ENCODE data around the gene DIAPH2. TPM values are rescaled to one million over a fixed set of nuclear protein-coding genes. Genes with fewer than 3 reads are reported as not detected.

DIAPH2 gene
- total and polyA plus RNA-seq, 4 donors, result 7.2 to 57.6 (median 15.5) TPM

- H3K4me3 ChIP-seq, result no peak overlapping the region
- no peak for TF ChIP-seq CTCF (IDR thresholded peaks at IDR 0.05; ENCODE audit: control extremely low read depth, extremely low read depth)
- peaks cover 0 to 22% (median 2%) of the 10 kb centered on the region in 3 donors for H3K27me3 ChIP-seq (ENCODE audit: control insufficient read depth in 3 of 3, insufficient read depth in 3 of 3, low read length in 2 of 3)
- H3K4me1 ChIP-seq (ENCODE audit: control insufficient read depth in 5 of 5, insufficient read depth in 5 of 5, low read length in 5 of 5), result no peaks in the 10 kb centered on the region
- ATAC-seq (ENCODE audit: insufficient read depth, low FRiP score) (no peak), DNase-seq (no peak)
- H3K9ac ChIP-seq (ENCODE audit: insufficient read depth in 1 of 2, low read length in 2 of 2), result no peak overlapping the region
- 79 to 92% methylated on average over 1 of the region's 1 CpG for WGBS, 2 donors
- no peak overlapping the region for H3K27ac ChIP-seq (ENCODE audit: low read depth in 1 of 2, low read length in 1 of 2)
- H3K36me3 ChIP-seq (ENCODE audit: control insufficient read depth in 4 of 4, insufficient read depth in 4 of 4, low read length in 4 of 4), result no peaks in the 10 kb centered on the region
- no peaks in the 10 kb centered on the region for H3K9me3 ChIP-seq (ENCODE audit: control insufficient read depth in 4 of 4, insufficient read depth in 3 of 4, low read length in 3 of 4)
Measured at GRCh38 chrX:97224148-97224547, 539.5 kb downstream of the DIAPH2 start.

DNA sequence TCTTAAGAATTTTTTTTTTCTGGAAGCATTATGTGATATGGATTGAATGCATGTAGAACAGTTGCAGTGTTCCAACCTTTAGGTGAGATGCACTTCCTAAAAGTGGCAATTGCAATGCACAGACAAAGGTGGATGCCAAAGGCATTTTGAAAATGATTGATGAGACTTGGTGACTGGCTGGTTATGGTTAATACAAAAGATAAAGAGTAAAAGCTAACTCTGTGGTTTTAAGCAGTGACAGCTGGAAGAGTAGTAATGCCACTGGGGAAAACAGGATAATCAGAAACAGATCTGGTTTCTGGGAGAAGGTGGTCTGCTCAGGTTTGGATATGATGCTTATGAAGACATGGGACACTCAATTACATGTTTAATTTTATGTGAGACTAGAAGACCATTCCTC, 544.7 kb downstream of the DIAPH2 start:
- Histone ChIP-seq H3K27me3 (ENCODE audit: control insufficient read depth in 3 of 3, insufficient read depth in 3 of 3, low read length in 2 of 3) (peaks cover 0 to 17% (median 0%) of the 10 kb centered on the region in 3 donors), H3K27ac (ENCODE audit: low read depth in 1 of 2, low read length in 1 of 2) (no peak overlapping the region), H3K9me3 (ENCODE audit: control insufficient read depth in 4 of 4, insufficient read depth in 3 of 4, low read length in 3 of 4) (no peaks in the 10 kb centered on the region), H3K4me3 (no peak overlapping the region), H3K9ac (ENCODE audit: insufficient read depth in 1 of 2, low read length in 2 of 2) (no peak overlapping the region), H3K4me1 (ENCODE audit: control insufficient read depth in 5 of 5, insufficient read depth in 5 of 5, low read length in 5 of 5) (no peaks in the 10 kb centered on the region), H3K36me3 (ENCODE audit: control insufficient read depth in 4 of 4, insufficient read depth in 4 of 4, low read length in 4 of 4) (no peaks in the 10 kb centered on the region)
- TF ChIP-seq CTCF (IDR thresholded peaks at IDR 0.05; ENCODE audit: control extremely low read depth, extremely low read depth), result no peak
- no peak for ATAC-seq (ENCODE audit: insufficient read depth, low FRiP score)
- no peak for DNase-seq

- H3K27ac ChIP-seq (ENCODE audit: low read depth in 1 of 2, low read length in 1 of 2), result no peak overlapping the region
- ATAC-seq (ENCODE audit: insufficient read depth, low FRiP score) (no peak), DNase-seq (no peak)
- H3K36me3 ChIP-seq (ENCODE audit: control insufficient read depth in 4 of 4, insufficient read depth in 4 of 4, low read length in 4 of 4), result no peaks in the 10 kb centered on the region
- TF ChIP-seq CTCF (IDR thresholded peaks at IDR 0.05; ENCODE audit: control extremely low read depth, extremely low read depth), result no peak
- peaks cover 0 to 12% (median 4%) of the 10 kb centered on the region in 3 donors for H3K27me3 ChIP-seq (ENCODE audit: control insufficient read depth in 3 of 3, insufficient read depth in 3 of 3, low read length in 2 of 3)
- H3K9ac ChIP-seq (ENCODE audit: insufficient read depth in 1 of 2, low read length in 2 of 2), result no peak overlapping the region
- 89 to 95% methylated on average over 3 of the region's 3 CpGs for WGBS, 2 donors
- H3K4me3 ChIP-seq, result no peak overlapping the region
- H3K4me1 ChIP-seq (ENCODE audit: control insufficient read depth in 5 of 5, insufficient read depth in 5 of 5, low read length in 5 of 5), result no peaks in the 10 kb centered on the region
- H3K9me3 ChIP-seq (ENCODE audit: control insufficient read depth in 4 of 4, insufficient read depth in 3 of 4, low read length in 3 of 4), result no peaks in the 10 kb centered on the region
Measured at GRCh38 chrX:97230948-97231347, 546.3 kb downstream of the DIAPH2 start.

GRCh38 chrX:97234471-97235081, 549.9 kb downstream of the DIAPH2 start:
- ATAC-seq (ENCODE audit: insufficient read depth, low FRiP score), result no peak
- no peak overlapping the region for H3K4me3 ChIP-seq
- H3K9me3 ChIP-seq (ENCODE audit: control insufficient read depth in 4 of 4, insufficient read depth in 3 of 4, low read length in 3 of 4), result no peaks in the 10 kb centered on the region
- peaks cover 0 to 13% (median 4%) of the 10 kb centered on the region in 3 donors for H3K27me3 ChIP-seq (ENCODE audit: control insufficient read depth in 3 of 3, insufficient read depth in 3 of 3, low read length in 2 of 3)
- no peak overlapping the region for H3K27ac ChIP-seq (ENCODE audit: low read depth in 1 of 2, low read length in 1 of 2)
- no peaks in the 10 kb centered on the region for H3K36me3 ChIP-seq (ENCODE audit: control insufficient read depth in 4 of 4, insufficient read depth in 4 of 4, low read length in 4 of 4)
- WGBS, 2 donors, result 90 to 96% methylated on average over 3 of the region's 3 CpGs
- H3K9ac ChIP-seq (ENCODE audit: insufficient read depth in 1 of 2, low read length in 2 of 2), result no peak overlapping the region
- no peak for DNase-seq
- TF ChIP-seq CTCF (IDR thresholded peaks at IDR 0.05; ENCODE audit: control extremely low read depth, extremely low read depth), result no peak
- no peaks in the 10 kb centered on the region for H3K4me1 ChIP-seq (ENCODE audit: control insufficient read depth in 5 of 5, insufficient read depth in 5 of 5, low read length in 5 of 5)
